Ishikawa (cell line): Measurements from ENCODE around the gene FGD5.

ENCODE experiments used
- CEBPB ChIP-seq: IDR thresholded peaks from 2 replicates; pipeline ENCODE4 v1.6.1; 2012
- CREB1 ChIP-seq: IDR thresholded peaks from 2 replicates; pipeline ENCODE4 v1.6.1; 2012; ENCODE audit warnings: low read depth
- EGR1 ChIP-seq: IDR thresholded peaks from 2 replicates; pipeline ENCODE4 v1.6.1; 2012
- EP300 ChIP-seq: IDR thresholded peaks from 2 replicates; pipeline ENCODE4 v1.6.1; 2012; ENCODE audit warnings: borderline replicate concordance
- FOXM1 ChIP-seq: IDR thresholded peaks from 2 replicates; pipeline ENCODE4 v1.6.1; 2012; ENCODE audit warnings: low read depth, borderline replicate concordance
- MAX ChIP-seq: IDR thresholded peaks from 2 replicates; pipeline ENCODE4 v1.6.1; 2012
- NFIC ChIP-seq: IDR thresholded peaks from 2 replicates; pipeline ENCODE4 v1.6.1; 2012
- RAD21 ChIP-seq: IDR thresholded peaks from 2 replicates; pipeline ENCODE4 v1.6.1; 2012; ENCODE audit warnings: low read depth
- REST ChIP-seq: IDR thresholded peaks from 2 replicates; pipeline ENCODE4 v1.6.1; 2012; ENCODE audit warnings: low read depth, mild to moderate bottlenecking
- TAF1 ChIP-seq: IDR thresholded peaks from 2 replicates; pipeline ENCODE4 v1.6.1; 2012; ENCODE audit warnings: low read depth, mild to moderate bottlenecking
- TCF12 ChIP-seq: IDR thresholded peaks from 2 replicates; pipeline ENCODE4 v1.6.1; 2012; ENCODE audit warnings: low read depth
- TEAD4 ChIP-seq: IDR thresholded peaks from 2 replicates; pipeline ENCODE4 v1.6.1; 2012
- USF1 ChIP-seq: IDR thresholded peaks from 2 replicates; pipeline ENCODE4 v1.6.1; 2012
- YY1 ChIP-seq: IDR thresholded peaks from 2 replicates; pipeline ENCODE4 v1.6.1; 2012; ENCODE audit warnings: low read depth
- ZBTB7A ChIP-seq: IDR thresholded peaks from 2 replicates; pipeline ENCODE4 v1.6.1; 2012; ENCODE audit warnings: low read depth

Gene FGD5

GRCh38 chr3:14837186-14837877 is 18.6 kb downstream of the FGD5 start:
- TF ChIP-seq EGR1 (no peak), CEBPB (no peak), YY1 (no peak), CREB1 (no peak), TEAD4 (no peak), FOXM1 (no peak), NFIC (no peak), TCF12 (no peak), ZBTB7A (no peak), MAX (no peak)

GRCh38 chr3:14837878-14838258 is 19.1 kb downstream of the FGD5 start:
- TF ChIP-seq TEAD4, result no peak
- TF ChIP-seq TCF12, result no peak
- no peak for TF ChIP-seq TAF1
- TF ChIP-seq MAX, result no peak
- no peak for TF ChIP-seq CEBPB
- TF ChIP-seq EGR1, result no peak
- no peak for TF ChIP-seq USF1

- TF ChIP-seq YY1 (no peak), TAF1 (no peak), TCF12 (no peak), TEAD4 (no peak), CEBPB (no peak), NFIC (no peak), CREB1 (no peak), RAD21 (no peak), ZBTB7A (no peak)
Measured at GRCh38 chr3:14839236-14839635, 20.5 kb downstream of the FGD5 start.

GRCh38 chr3:14841836-14842235 is 23.1 kb downstream of the FGD5 start:
- TF ChIP-seq TEAD4 (no peak), YY1 (no peak), USF1 (no peak), NFIC (no peak)

GRCh38 chr3:14842277-14842676 is 23.5 kb downstream of the FGD5 start:
- no peak for TF ChIP-seq CEBPB
- TF ChIP-seq ZBTB7A, result no peak
- no peak for TF ChIP-seq TAF1
- no peak for TF ChIP-seq USF1
- no peak for TF ChIP-seq NFIC
- no peak for TF ChIP-seq EP300
- TF ChIP-seq RAD21, result no peak
- TF ChIP-seq TCF12, result no peak
- TF ChIP-seq CREB1, result no peak
- TF ChIP-seq EGR1, result no peak
- no peak for TF ChIP-seq MAX
- no peak for TF ChIP-seq YY1
- no peak for TF ChIP-seq TEAD4
- no peak for TF ChIP-seq REST
- TF ChIP-seq FOXM1, result no peak

- TF ChIP-seq TEAD4 (no peak), REST (no peak), TAF1 (no peak), YY1 (no peak), RAD21 (no peak), EGR1 (no peak), CEBPB (no peak), ZBTB7A (no peak), FOXM1 (no peak), MAX (no peak), TCF12 (no peak), CREB1 (no peak), EP300 (no peak)
Measured at GRCh38 chr3:14843321-14843720, 24.6 kb downstream of the FGD5 start.
